22Rv1 (cell line): ENCODE data around the gene BHLHE23.

Source experiments
- CTCF ChIP-seq: fragments of 450-650 bp; IDR thresholded peaks from 2 replicates; pipeline ENCODE4 v1.5.1; 2017; ENCODE audit warnings: mild to moderate bottlenecking
- ZFX ChIP-seq: fragments of 450-650 bp; IDR thresholded peaks from 2 replicates; pipeline ENCODE4 v1.6.1; 2017; ENCODE audit warnings: antibody characterized with exemption, borderline replicate concordance

- TF ChIP-seq CTCF: no peak
- TF ChIP-seq ZFX: no peak
Observed at GRCh38 chr20:63045991-63046390, 39.2 kb upstream of the BHLHE23 start.
